ENCODE data around the gene IGSF21. TPM values are rescaled to one million over a fixed set of nuclear protein-coding genes. Genes with fewer than 3 reads are reported as not detected.
A peak's percentile ranks its signal among the peaks of the same experiment; 100 is the strongest.
"Not testable (repeated sequence)": the region's sequence is repeated elsewhere in the genome, so short reads cannot be mapped to it uniquely, and the experiment has no call there.

Gene IGSF21
- total and polyA plus RNA-seq, 9 donors = 0.04 to 0.48 (median 0.21) TPM; not detected in 1

DNA sequence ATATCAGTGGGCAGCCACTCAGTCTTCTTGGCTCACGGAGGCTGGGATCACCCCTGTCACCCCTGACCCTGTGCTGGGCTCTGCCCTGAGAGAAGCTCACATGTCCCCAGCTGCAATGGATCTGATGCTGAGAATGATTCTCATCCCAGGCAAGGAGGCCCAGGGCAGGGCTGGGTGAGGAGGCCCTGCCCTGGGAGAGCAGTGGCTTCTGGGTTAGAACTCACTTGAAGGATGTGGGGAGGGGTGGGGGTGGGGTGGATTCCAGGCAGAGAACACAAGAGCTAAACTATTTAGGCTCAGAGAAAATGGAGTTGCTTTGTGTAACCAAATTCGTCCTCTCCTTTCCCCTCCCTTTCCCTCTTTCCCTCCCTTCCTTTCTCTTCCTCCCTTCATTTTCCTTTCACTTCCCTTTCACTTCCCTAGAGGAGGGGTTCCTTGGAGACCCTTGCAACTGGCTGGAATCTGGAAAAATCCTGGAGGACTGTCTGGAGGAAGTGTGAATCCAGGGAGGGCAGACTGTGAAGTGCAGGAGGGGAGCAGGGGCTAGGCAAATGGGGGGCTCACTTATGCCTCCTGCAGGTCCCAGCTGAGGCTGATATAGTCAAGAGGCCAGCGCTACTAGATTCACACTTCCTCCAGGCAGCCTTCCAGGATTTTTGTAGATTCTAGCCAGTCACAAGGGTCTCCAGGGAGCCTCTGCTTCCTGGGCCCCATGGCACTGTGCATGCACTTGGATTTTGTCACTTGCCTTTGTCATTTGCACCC lies 47.0 kb downstream of the IGSF21 start:
- H3K9me3 ChIP-seq (replicated peaks; ENCODE audit: control insufficient read depth, low read depth, low read length) = no peaks in the 10 kb centered on the region
- no peak overlapping the region for H3K4me3 ChIP-seq (ENCODE audit: low read length)
- no peaks in the 10 kb centered on the region for H3K36me3 ChIP-seq (ENCODE audit: control insufficient read depth, insufficient read depth, low read length)
- WGBS (ENCODE audit: insufficient coverage) = 51% methylated on average over 2 of the region's 3 CpGs
- no peak for DNase-seq
- H3K4me1 ChIP-seq (ENCODE audit: control insufficient read depth, insufficient read depth, low read length) = no peaks in the 10 kb centered on the region
- H3K27ac ChIP-seq (ENCODE audit: low read length) = no peak overlapping the region
- H3K27me3 ChIP-seq (ENCODE audit: control insufficient read depth, insufficient read depth, low read length) = peaks cover 8% of the 10 kb centered on the region

DNA sequence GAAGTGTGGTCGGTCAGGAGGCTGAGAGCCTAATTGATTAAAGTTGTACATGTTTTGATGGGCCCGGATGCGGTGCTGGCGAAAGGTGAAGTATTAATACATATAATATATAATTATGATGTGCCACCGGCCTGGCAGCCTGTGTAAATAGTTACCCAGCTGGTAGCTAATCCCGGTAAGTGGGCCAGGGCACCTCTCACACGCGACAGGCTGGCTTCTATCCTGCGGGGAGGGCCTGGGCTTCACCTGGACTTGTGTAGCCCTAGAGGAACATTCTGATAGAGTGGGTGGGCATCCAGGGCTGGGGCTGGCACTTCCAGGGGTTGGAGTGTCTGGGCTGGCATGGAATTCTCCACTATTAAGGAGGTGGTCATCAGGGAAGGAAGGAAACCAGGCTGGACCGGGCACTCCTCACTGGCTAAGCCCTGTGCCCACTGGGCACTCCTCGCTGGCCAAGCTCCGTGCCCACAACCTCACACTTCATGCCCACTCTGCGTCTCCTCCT lies 48.3 kb downstream of the IGSF21 start:
- Histone ChIP-seq H3K9me3 (replicated peaks; ENCODE audit: control insufficient read depth, low read depth, low read length) (no peaks in the 10 kb centered on the region), H3K36me3 (ENCODE audit: control insufficient read depth, insufficient read depth, low read length) (no peaks in the 10 kb centered on the region), H3K27me3 (ENCODE audit: control insufficient read depth, insufficient read depth, low read length) (peaks cover 8% of the 10 kb centered on the region), H3K4me3 (ENCODE audit: low read length) (no peak overlapping the region), H3K27ac (ENCODE audit: low read length) (no peak overlapping the region), H3K4me1 (ENCODE audit: control insufficient read depth, insufficient read depth, low read length) (no peaks in the 10 kb centered on the region)
- WGBS (ENCODE audit: insufficient coverage) = no CpG with 5 or more reads among the region's 13 CpGs
- no peak for DNase-seq

- no peaks in the 10 kb centered on the region for H3K9me3 ChIP-seq (replicated peaks; ENCODE audit: control insufficient read depth, low read depth, low read length)
- H3K4me1 ChIP-seq (ENCODE audit: control insufficient read depth, insufficient read depth, low read length) = peaks cover 4% of the 10 kb centered on the region
- WGBS (ENCODE audit: insufficient coverage) = 58% methylated on average over 7 of the region's 10 CpGs
- no peak for DNase-seq
- H3K36me3 ChIP-seq (ENCODE audit: control insufficient read depth, insufficient read depth, low read length) = no peaks in the 10 kb centered on the region
- peaks cover 8% of the 10 kb centered on the region for H3K27me3 ChIP-seq (ENCODE audit: control insufficient read depth, insufficient read depth, low read length)
- H3K27ac ChIP-seq (ENCODE audit: low read length) = no peak overlapping the region
- no peak overlapping the region for H3K4me3 ChIP-seq (ENCODE audit: low read length)
These were observed 49.8 kb downstream of the IGSF21 start for GRCh38 chr1:18157352-18157751.

GRCh38 chr1:18157968-18158367 lies 50.4 kb downstream of the IGSF21 start:
- Histone ChIP-seq H3K27ac (ENCODE audit: low read length) (no peak overlapping the region), H3K36me3 (ENCODE audit: control insufficient read depth, insufficient read depth, low read length) (no peaks in the 10 kb centered on the region), H3K4me1 (ENCODE audit: control insufficient read depth, insufficient read depth, low read length) (peaks cover 4% of the 10 kb centered on the region), H3K4me3 (ENCODE audit: low read length) (no peak overlapping the region), H3K9me3 (replicated peaks; ENCODE audit: control insufficient read depth, low read depth, low read length) (no peaks in the 10 kb centered on the region), H3K27me3 (ENCODE audit: control insufficient read depth, insufficient read depth, low read length) (peaks cover 7% of the 10 kb centered on the region)
- DNase-seq = no peak
- WGBS (ENCODE audit: insufficient coverage) = 22% methylated on average over 1 of the region's 7 CpGs

DNA sequence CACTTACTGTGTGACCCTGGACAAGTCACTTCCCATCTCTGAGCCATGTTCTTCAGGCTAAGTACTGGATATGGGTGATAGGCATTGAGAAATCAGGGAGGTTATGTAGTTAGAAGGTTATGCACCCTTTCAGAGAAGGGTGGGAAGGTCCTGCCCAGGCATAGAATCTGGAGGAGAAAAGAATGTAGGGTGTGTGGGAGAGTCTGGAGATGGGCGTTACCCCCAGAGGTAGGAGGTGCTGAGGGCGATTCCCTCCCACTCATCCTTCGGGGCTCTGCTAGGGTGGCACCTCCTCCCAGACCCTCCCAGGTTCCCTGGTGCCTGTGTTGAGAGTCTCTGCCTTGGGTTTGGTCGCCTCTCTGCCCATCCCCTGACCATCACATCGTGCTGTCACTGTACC lies 51.1 kb downstream of the IGSF21 start:
- no peak overlapping the region for H3K4me3 ChIP-seq (ENCODE audit: low read length)
- no peaks in the 10 kb centered on the region for H3K36me3 ChIP-seq (ENCODE audit: control insufficient read depth, insufficient read depth, low read length)
- peaks cover 4% of the 10 kb centered on the region for H3K4me1 ChIP-seq (ENCODE audit: control insufficient read depth, insufficient read depth, low read length)
- no peaks in the 10 kb centered on the region for H3K9me3 ChIP-seq (replicated peaks; ENCODE audit: control insufficient read depth, low read depth, low read length)
- peaks cover 2% of the 10 kb centered on the region for H3K27me3 ChIP-seq (ENCODE audit: control insufficient read depth, insufficient read depth, low read length)
- 85% methylated on average over 2 of the region's 5 CpGs for WGBS (ENCODE audit: insufficient coverage)
- H3K27ac ChIP-seq (ENCODE audit: low read length) = no peak overlapping the region
- DNase-seq = no peak

GRCh38 chr1:18160290-18160942 lies 52.8 kb downstream of the IGSF21 start:
- H3K36me3 ChIP-seq (ENCODE audit: control insufficient read depth, insufficient read depth, low read length) = no peaks in the 10 kb centered on the region
- peak overlapping the region; percentile 47 for H3K27ac ChIP-seq (ENCODE audit: low read length)
- no peak overlapping the region for H3K4me3 ChIP-seq (ENCODE audit: low read length)
- peaks cover 4% of the 10 kb centered on the region for H3K4me1 ChIP-seq (ENCODE audit: control insufficient read depth, insufficient read depth, low read length)
- peaks cover 2% of the 10 kb centered on the region for H3K27me3 ChIP-seq (ENCODE audit: control insufficient read depth, insufficient read depth, low read length)
- H3K9me3 ChIP-seq (replicated peaks; ENCODE audit: control insufficient read depth, low read depth, low read length) = no peaks in the 10 kb centered on the region
- DNase-seq = peak; percentile 81
- WGBS (ENCODE audit: insufficient coverage) = 62% methylated on average over 9 of the region's 13 CpGs

- H3K4me3 ChIP-seq (ENCODE audit: low read length) = no peak overlapping the region
- H3K36me3 ChIP-seq (ENCODE audit: control insufficient read depth, insufficient read depth, low read length) = no peaks in the 10 kb centered on the region
- DNase-seq = peak; percentile 35
- H3K27me3 ChIP-seq (ENCODE audit: control insufficient read depth, insufficient read depth, low read length) = peaks cover 4% of the 10 kb centered on the region
- no peak overlapping the region for H3K27ac ChIP-seq (ENCODE audit: low read length)
- H3K9me3 ChIP-seq (replicated peaks; ENCODE audit: control insufficient read depth, low read depth, low read length) = no peaks in the 10 kb centered on the region
- peaks cover 4% of the 10 kb centered on the region for H3K4me1 ChIP-seq (ENCODE audit: control insufficient read depth, insufficient read depth, low read length)
- WGBS (ENCODE audit: insufficient coverage) = 48% methylated on average over 2 of the region's 6 CpGs
These were observed 54.1 kb downstream of the IGSF21 start for GRCh38 chr1:18161690-18162089.

- not testable (repeated sequence) for H3K27ac ChIP-seq (ENCODE audit: low read length); H3K36me3 ChIP-seq (ENCODE audit: control insufficient read depth, insufficient read depth, low read length); H3K4me3 ChIP-seq (ENCODE audit: low read length); H3K4me1 ChIP-seq (ENCODE audit: control insufficient read depth, insufficient read depth, low read length); H3K9me3 ChIP-seq (replicated peaks; ENCODE audit: control insufficient read depth, low read depth, low read length); DNase-seq
- no CpG with 5 or more reads among the region's 2 CpGs for WGBS (ENCODE audit: insufficient coverage)
- peaks cover 22% of the 10 kb centered on the region for H3K27me3 ChIP-seq (ENCODE audit: control insufficient read depth, insufficient read depth, low read length)
These were observed 58.0 kb downstream of the IGSF21 start for GRCh38 chr1:18165640-18166039.

- 82% methylated on average over 13 of the region's 13 CpGs for WGBS (ENCODE audit: insufficient coverage)
- no peak for DNase-seq
- H3K27me3 ChIP-seq (ENCODE audit: control insufficient read depth, insufficient read depth, low read length) = peaks cover 22% of the 10 kb centered on the region
These were observed 58.7 kb downstream of the IGSF21 start for GRCh38 chr1:18166341-18166740.

GRCh38 chr1:18166929-18167328 lies 59.3 kb downstream of the IGSF21 start:
- DNase-seq = no peak
- peaks cover 22% of the 10 kb centered on the region for H3K27me3 ChIP-seq (ENCODE audit: control insufficient read depth, insufficient read depth, low read length)
- no peak overlapping the region for H3K4me3 ChIP-seq (ENCODE audit: low read length)
- H3K4me1 ChIP-seq (ENCODE audit: control insufficient read depth, insufficient read depth, low read length) = no peaks in the 10 kb centered on the region
- no peak overlapping the region for H3K27ac ChIP-seq (ENCODE audit: low read length)
- H3K9me3 ChIP-seq (replicated peaks; ENCODE audit: control insufficient read depth, low read depth, low read length) = no peaks in the 10 kb centered on the region
- 75% methylated on average over 7 of the region's 8 CpGs for WGBS (ENCODE audit: insufficient coverage)
- no peaks in the 10 kb centered on the region for H3K36me3 ChIP-seq (ENCODE audit: control insufficient read depth, insufficient read depth, low read length)

More at GRCh38 chr1:18166341-18166740, 58.7 kb downstream of the IGSF21 start:
- Histone ChIP-seq H3K27ac (ENCODE audit: low read length) (no peak overlapping the region), H3K9me3 (replicated peaks; ENCODE audit: control insufficient read depth, low read depth, low read length) (no peaks in the 10 kb centered on the region), H3K36me3 (ENCODE audit: control insufficient read depth, insufficient read depth, low read length) (no peaks in the 10 kb centered on the region), H3K4me3 (ENCODE audit: low read length) (no peak overlapping the region), H3K4me1 (ENCODE audit: control insufficient read depth, insufficient read depth, low read length) (peaks cover 2% of the 10 kb centered on the region)
